ENCODE data around the gene CCER1.

- TF ChIP-seq POLR2AphosphoS5 (IDR thresholded peaks at IDR 0.05), result no peak
- TF ChIP-seq, protein P1, sequence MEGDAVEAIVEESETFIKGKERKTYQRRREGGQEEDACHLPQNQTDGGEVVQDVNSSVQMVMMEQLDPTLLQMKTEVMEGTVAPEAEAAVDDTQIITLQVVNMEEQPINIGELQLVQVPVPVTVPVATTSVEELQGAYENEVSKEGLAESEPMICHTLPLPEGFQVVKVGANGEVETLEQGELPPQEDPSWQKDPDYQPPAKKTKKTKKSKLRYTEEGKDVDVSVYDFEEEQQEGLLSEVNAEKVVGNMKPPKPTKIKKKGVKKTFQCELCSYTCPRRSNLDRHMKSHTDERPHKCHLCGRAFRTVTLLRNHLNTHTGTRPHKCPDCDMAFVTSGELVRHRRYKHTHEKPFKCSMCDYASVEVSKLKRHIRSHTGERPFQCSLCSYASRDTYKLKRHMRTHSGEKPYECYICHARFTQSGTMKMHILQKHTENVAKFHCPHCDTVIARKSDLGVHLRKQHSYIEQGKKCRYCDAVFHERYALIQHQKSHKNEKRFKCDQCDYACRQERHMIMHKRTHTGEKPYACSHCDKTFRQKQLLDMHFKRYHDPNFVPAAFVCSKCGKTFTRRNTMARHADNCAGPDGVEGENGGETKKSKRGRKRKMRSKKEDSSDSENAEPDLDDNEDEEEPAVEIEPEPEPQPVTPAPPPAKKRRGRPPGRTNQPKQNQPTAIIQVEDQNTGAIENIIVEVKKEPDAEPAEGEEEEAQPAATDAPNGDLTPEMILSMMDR (IDR thresholded peaks at IDR 0.05 in 8 of 11, conservative IDR thresholded peaks at IDR 0.05 in 3 of 11), result no peak
- TF ChIP-seq POLR2A (IDR thresholded peaks at IDR 0.05), result no peak
Observed at GRCh38 chr12:90902596-90902995, 52.4 kb downstream of the CCER1 start.

Data from spleen (tissue), 7 donors.